GM23338 (cell line): Measurements from ENCODE around the gene BCORL1. TPM values are rescaled to one million over a fixed set of nuclear protein-coding genes. Genes with fewer than 3 reads are reported as not detected.

Experiments used
- ATAC-seq: fragments of 200-7000 bp; cut with Tn5 transposase; 3 replicates; pipeline ENCODE4 v1.9.1; 2020
- DNase-seq: peaks from one replicate; pipeline ENCODE4 v3.0.0-alpha.2; 2015; ENCODE audit warnings: low spot score
- H2AFZ ChIP-seq: fragments of 200-600 bp; sonication (generic); 2 replicates; pipeline ENCODE4 v1.8.0; 2016; ENCODE audit warnings: antibody characterized with exemption, mild to moderate bottlenecking, moderate library complexity
- H3F3A ChIP-seq: fragments of 200-600 bp; sonication (generic); replicated peaks from 2 replicates; pipeline ENCODE4 v1.8.0; 2017; ENCODE audit warnings: antibody characterized with exemption, mixed run types, low read depth
- H3K27ac ChIP-seq: fragments of 200-600 bp; sonication (generic); 2 replicates; pipeline ENCODE4 v1.6.1; 2016; ENCODE audit warnings: low read depth
- H3K27me3 ChIP-seq: fragments of 200-600 bp; sonication (generic); 2 replicates; pipeline ENCODE4 v1.8.0; 2016; ENCODE audit warnings: mild to moderate bottlenecking, mixed run types, moderate library complexity; ENCODE audit not compliant: insufficient read depth
- H3K36me3 ChIP-seq: fragments of 200-600 bp; sonication (generic); 2 replicates; pipeline ENCODE4 v1.8.0; 2016; ENCODE audit warnings: mild to moderate bottlenecking; ENCODE audit not compliant: insufficient read depth
- H3K4me1 ChIP-seq: fragments of 200-600 bp; sonication (generic); 2 replicates; pipeline ENCODE4 v1.8.0; 2016; ENCODE audit warnings: mild to moderate bottlenecking, moderate library complexity; ENCODE audit not compliant: insufficient read depth
- H3K4me2 ChIP-seq: fragments of 200-600 bp; sonication (generic); 2 replicates; pipeline ENCODE4 v1.7.1; 2017; ENCODE audit warnings: mixed run types
- H3K4me3 ChIP-seq: fragments of 200-600 bp; sonication (generic); 2 replicates; pipeline ENCODE4 v1.6.1; 2016; ENCODE audit warnings: mixed run types
- H3K79me2 ChIP-seq: fragments of 200-600 bp; sonication (generic); replicated peaks from 2 replicates; pipeline ENCODE4 v1.8.0; 2017; ENCODE audit warnings: mild to moderate bottlenecking; ENCODE audit not compliant: insufficient read depth
- H3K9me2 ChIP-seq: fragments of 200-600 bp; sonication (generic); 2 replicates; pipeline ENCODE4 v1.8.0; 2017; ENCODE audit not compliant: insufficient read depth
- H4K20me1 ChIP-seq: fragments of 200-600 bp; sonication (generic); replicated peaks from 2 replicates; pipeline ENCODE4 v1.8.0; 2017; ENCODE audit warnings: mild to moderate bottlenecking; ENCODE audit not compliant: insufficient read depth
- H3K27ac Mint-ChIP-seq: 2 replicates; pipeline ENCODE4 v1.8.0; 2020; ENCODE audit warnings: inconsistent platforms, mild to moderate bottlenecking, moderate library complexity, mixed read lengths
- H3K27me3 Mint-ChIP-seq: 3 replicates; pipeline ENCODE4 v1.8.0; 2022; ENCODE audit warnings: low read depth, mild to moderate bottlenecking, moderate library complexity, mixed read lengths, inconsistent platforms; ENCODE audit not compliant: insufficient read depth, poor library complexity
- H3K36me3 Mint-ChIP-seq: 3 replicates; pipeline ENCODE4 v1.8.0; 2021; ENCODE audit warnings: low read depth, mild to moderate bottlenecking, inconsistent platforms, moderate library complexity, mixed read lengths
- H3K4me1 Mint-ChIP-seq: 3 replicates; pipeline ENCODE4 v1.8.0; 2020; ENCODE audit warnings: mild to moderate bottlenecking, inconsistent platforms, mixed read lengths
- H3K4me3 Mint-ChIP-seq: 3 replicates; pipeline ENCODE4 v1.8.0; 2021; ENCODE audit warnings: moderate library complexity, mild to moderate bottlenecking, inconsistent platforms, mixed read lengths
- H3K9me3 Mint-ChIP-seq: 3 replicates; pipeline ENCODE4 v1.8.0; 2020; ENCODE audit warnings: moderate library complexity, mild to moderate bottlenecking, inconsistent platforms, mixed read lengths
- CREB1 ChIP-seq: fragments of 250-450 bp; sonication (Bioruptor Pico); IDR thresholded peaks from 2 replicates; pipeline ENCODE4 v1.5.0; 2020; ENCODE audit warnings: low read depth, mild to moderate bottlenecking, moderate library complexity
- CTCF ChIP-seq, 2 experiments: fragments of 200-600 bp in 1 of 2; sonication (generic) in 1 of 2; conservative IDR thresholded peaks; 2 replicates each; pipeline versions ENCODE4 v1.5.1 to v1.6.1; 2016 to 2017; ENCODE audit warnings: antibody characterized with exemption in 2 of 2, low read depth in 2 of 2, mild to moderate bottlenecking in 2 of 2, moderate library complexity in 1 of 2
- ETS1 ChIP-seq: IDR thresholded peaks from 2 replicates; pipeline ENCODE4 v1.6.1; 2016; ENCODE audit warnings: antibody characterized with exemption
- EZH2 ChIP-seq: fragments of 200-600 bp; sonication (generic); IDR thresholded peaks from one replicate; pipeline ENCODE4 v1.8.0; 2017; ENCODE audit warnings: antibody characterized with exemption, mild to moderate bottlenecking, low read depth; ENCODE audit not compliant: unreplicated experiment
- EZH2phosphoT487 ChIP-seq: fragments of 200-600 bp; sonication (generic); IDR thresholded peaks from one replicate; pipeline ENCODE4 v1.8.1; 2018; ENCODE audit warnings: antibody characterized with exemption; ENCODE audit not compliant: unreplicated experiment
- JUNB ChIP-seq: IDR thresholded peaks from one replicate; pipeline ENCODE4 v1.6.1; 2016; ENCODE audit warnings: antibody characterized with exemption; ENCODE audit not compliant: unreplicated experiment
- REST ChIP-seq: IDR thresholded peaks from one replicate; pipeline ENCODE4 v1.6.1; 2018; ENCODE audit warnings: antibody characterized with exemption; ENCODE audit not compliant: unreplicated experiment
- STAT1 ChIP-seq: IDR thresholded peaks from one replicate; pipeline ENCODE4 v1.6.1; 2016; ENCODE audit warnings: antibody characterized with exemption; ENCODE audit not compliant: unreplicated experiment
- ZNF114 ChIP-seq: fragments of 250-450 bp; sonication (Bioruptor Pico); IDR thresholded peaks from 2 replicates; pipeline ENCODE4 v1.5.0; 2020; ENCODE audit warnings: mild to moderate bottlenecking, moderate library complexity
- ZNF462 ChIP-seq: fragments of 250-450 bp; sonication (Bioruptor Pico); IDR thresholded peaks from 2 replicates; pipeline ENCODE4 v1.5.0; 2020; ENCODE audit warnings: mild to moderate bottlenecking, moderate library complexity
- polyA plus RNA-seq: library from polyadenylated mRNA; unstranded; fragments of >200 nt; fragmentation: Nextera tagmentation; extraction: Ambion mirVana; gene quantifications from 2 replicates; pipeline ENCODE4 v1.2.1, GENCODE V29; 2016
- total RNA-seq: library from RNA; depleted of rRNA; stranded (reverse); fragments of >200 nt; shearing (Covaris generic); gene quantifications from 2 replicates; pipeline ENCODE4 v1.2.3, GENCODE V29; 2014

The BCORL1 gene
- total and polyA plus RNA-seq, 2 experiments from 2014 or later: 2.6 to 2.7 TPM

GRCh38 chrX:129939986-129940385 is 42.4 kb upstream of the BCORL1 start:
- Mint-ChIP-seq H3K36me3 (no peaks in the 10 kb centered on the region), H3K27me3 (peaks cover 40% of the 10 kb centered on the region), H3K4me1 (peaks cover 22% of the 10 kb centered on the region), H3K27ac (no peak overlapping the region), H3K9me3 (no peaks in the 10 kb centered on the region), H3K4me3 (no peak overlapping the region)
- Histone ChIP-seq H3K4me2 (no peak overlapping the region), H3K4me1 (no peaks in the 10 kb centered on the region; the same call in 1 of the 2 replicates), H4K20me1 (no peaks in the 10 kb centered on the region), H3K27me3 (peaks cover 61% of the 10 kb centered on the region), H3K27ac (no peak overlapping the region), H3K79me2 (no peaks in the 10 kb centered on the region), H3F3A (no peaks in the 10 kb centered on the region), H2AFZ (no peak overlapping the region), H3K4me3 (no peak overlapping the region), H3K36me3 (no peaks in the 10 kb centered on the region), H3K9me2 (no peaks in the 10 kb centered on the region)
- ATAC-seq: peak; percentile 71
- TF ChIP-seq EZH2phosphoT487 (no peak), JUNB (no peak), CREB1 (CRISPR knock-in tag) (no peak), ZNF462 (CRISPR knock-in tag) (no peak), ETS1 (no peak), ZNF114 (CRISPR knock-in tag) (no peak), CTCF (conservative IDR thresholded peaks at IDR 0.05; ENCODE audit: low read depth in 2 of 2) (no peak), EZH2 (no peak), STAT1 (no peak), REST (no peak)
- peak; percentile 43 for DNase-seq
